Heart left ventricle (tissue), 16 donors: ENCODE measurements around the gene PRKAG2. TPM values are rescaled to one million over a fixed set of nuclear protein-coding genes. Genes with fewer than 3 reads are reported as not detected.

Experiments
- ATAC-seq, 4 donors: fragments of 200-7000 bp; cut with Tn5 transposase; one replicate each; pipeline ENCODE4 v1.9.1; 2020 to 2022; ENCODE audit warnings: moderate library complexity in 4 of 4, mild to moderate bottlenecking in 3 of 4, moderate number of reproducible peaks in 1 of 4
- DNase-seq, 5 donors: peaks; one replicate each; pipeline ENCODE4 v3.0.0-alpha.2; 2020
- H3K27ac ChIP-seq, 12 donors: fragments of 200-600 bp; sonication (generic) in 4 of 12; one replicate each; pipeline versions ENCODE4 v1.5.0 to v1.8.0; 2016 to 2022; ENCODE audit warnings: mild to moderate bottlenecking in 2 of 12
- H3K27me3 ChIP-seq, 9 donors: fragments of 200-600 bp; sonication (generic) in 2 of 9; one replicate each; pipeline versions ENCODE4 v1.5.1 to v1.8.0; 2016 to 2022; ENCODE audit warnings: mild to moderate bottlenecking in 3 of 9
- H3K36me3 ChIP-seq, 9 donors: fragments of 200-600 bp; sonication (generic) in 2 of 9; one replicate each; pipeline versions ENCODE4 v1.5.0 to v1.8.0; 2018 to 2022; ENCODE audit warnings: mild to moderate bottlenecking in 2 of 9
- H3K4me1 ChIP-seq, 12 donors: fragments of 200-600 bp; sonication (generic) in 4 of 12; one replicate each; pipeline versions ENCODE4 v1.5.0 to v1.8.0; 2016 to 2022; ENCODE audit warnings: mild to moderate bottlenecking in 3 of 12
- H3K4me3 ChIP-seq, 12 donors: fragments of 200-600 bp; sonication (generic) in 4 of 12; one replicate each; pipeline versions ENCODE4 v1.5.0 to v1.8.0; 2017 to 2022; ENCODE audit warnings: mild to moderate bottlenecking in 9 of 12, moderate library complexity in 4 of 12
- H3K9me3 ChIP-seq, 12 donors: fragments of 200-600 bp; sonication (generic) in 4 of 12; one replicate each; pipeline versions ENCODE4 v1.5.0 to v1.8.0; 2016 to 2022; ENCODE audit warnings: mild to moderate bottlenecking in 1 of 12
- POLR2A ChIP-seq, 2 donors: fragments of 450-650 bp; IDR thresholded peaks; one replicate each; pipeline ENCODE4 v1.6.1; 2017; ENCODE audit warnings: antibody characterized with exemption in 2 of 2, mild to moderate bottlenecking in 2 of 2, moderate library complexity in 2 of 2
- WGBS, 4 donors: extraction: QIAGEN DNeasy Blood & Tissue Kit in 2 of 4; methylation state at CpG; one replicate each; pipeline versions ENCODE4 v1.1.5 to v1.1.7; 2013 to 2018; 5-methylcytosine and 5-hydroxymethylcytosine counted together
- intact Hi-C, 10 donors: fragments of 100-400 bp; cut with DNase I; formaldehyde crosslinking; loops; one replicate each; pipeline versions ENCODE4 v1.11.1 to v1.14.2; 2022
- polyA plus RNA-seq, 2 donors: library from polyadenylated mRNA; stranded (reverse); fragments of 200-250 nt; gene quantifications; one replicate each; pipeline ENCODE4 v1.2.3, GENCODE V29; 2013
- total RNA-seq, 9 donors: library from RNA; depleted of rRNA in 2 of 9; stranded (reverse); fragments of >200 nt in 2 of 9; fragmentation: NEBNext Ultra II Directional in 3 of 9; extraction: Animal tissue kit (Norgen Biotek cat#: 25700) in 3 of 9; gene quantifications; one replicate each; pipeline versions ENCODE4 v1.1.0 to v1.2.4, GENCODE V29; 2016 to 2023
- TF ChIP-seq, protein P1 (sequence below), 12 donors: fragments of 200-600 bp; sonication (generic) in 4 of 12; IDR thresholded peaks; one replicate each; pipeline versions ENCODE4 v1.5.0 to v1.8.0; 2018 to 2022; ENCODE audit warnings: antibody characterized with exemption in 12 of 12, mild to moderate bottlenecking in 5 of 12
- donor health status: ischemic (EF 13 %, LVEDD 7.1; RV severe dilation, severe dysfunction).
- donor health status: healthy with polysubstance abuse.
- donor health status: DM: no; HTN: yes; CAD: no.
- donor health status: DM: no; HTN: no; CAD: no.
- donor health status: ischemic (EF 25% LVEDD 6.9; RV normal size, moderate dysfunction).
- donor health status: ischemic (EF 25% LVEDD 5.7; RV mildly dilated, moderate dysfunction).
- donor health status: healthy.
- donor health status: DM: yes; HTN: yes; CAD: no.
- donor health status: ischemic (EF 35%, LVEDD 5.7; RV mildly dilated, moderate dysfunction).
- donor health status: nonischemic (EF 11% LVEDD 7.7; RV severe dilation, severe dysfunction).
- donor health status: DM: yes; HTN: yes; CAD: no.
- donor health status: PGD.
- donor health status: ischemic (EF 29% LVEDD 5.4; RV normal size, mild dysfunction).
- donor health status: nonischemic (EF 23%, LVEDD 6.1; RV moderate dilation, normal function).

Gene PRKAG2
- total and polyA plus RNA-seq, 11 donors: 50.2 to 179 (median 108) TPM

DNA sequence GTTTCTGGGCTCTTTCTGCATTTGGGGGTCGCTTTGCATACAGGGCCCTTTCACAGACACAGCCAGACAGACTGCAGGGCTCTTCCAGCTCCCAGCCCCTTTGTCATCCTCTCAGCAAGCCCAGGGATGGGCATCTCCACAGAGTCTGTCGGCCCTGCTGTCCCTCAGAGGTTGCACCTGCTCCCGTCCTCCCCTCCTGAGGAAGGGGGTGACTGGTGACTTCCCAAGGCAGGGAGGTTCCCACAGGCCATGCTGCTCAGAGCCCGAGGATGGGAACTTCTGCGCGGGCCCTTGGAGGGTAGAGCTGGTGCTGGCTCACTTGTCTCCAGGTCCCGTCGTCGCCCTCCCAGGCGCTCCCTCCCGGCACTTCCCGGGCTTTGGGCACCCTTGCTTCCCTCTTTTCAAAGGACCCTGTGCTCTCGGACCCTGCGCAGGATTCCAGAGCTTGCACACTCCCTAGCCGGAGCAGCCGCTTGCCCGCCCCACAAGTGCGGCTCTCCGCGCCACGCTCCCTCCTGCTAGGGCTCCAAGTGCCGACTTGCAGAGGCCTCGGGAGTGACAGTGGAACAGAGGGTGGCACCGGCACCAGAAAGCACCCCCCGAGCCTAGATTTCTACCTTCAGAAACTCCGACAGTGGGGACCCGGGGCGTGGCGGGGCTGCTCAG, 152.5 kb downstream of the PRKAG2 start:
- Histone ChIP-seq H3K27ac (peak overlapping the region in 8 of 12 donors; percentile 18 to 97 (median 67)), H3K36me3 (no peaks in the 10 kb centered on the region), H3K4me1 (peaks cover 0 to 83% (median 41%) of the 10 kb centered on the region in 12 donors), H3K27me3 (no peaks in the 10 kb centered on the region), H3K4me3 (no peak overlapping the region), H3K9me3 (no peaks in the 10 kb centered on the region)
- intact Hi-C loops: no loop called here
- peak in 1 of 5 donors; percentile 47 for DNase-seq
- WGBS, 4 donors: 88 to 95% (median 93%) methylated on average over 26 to 29 of the region's 29 CpGs
- no peak for TF ChIP-seq POLR2A (IDR thresholded peaks at IDR 0.05)
- TF ChIP-seq, protein P1, sequence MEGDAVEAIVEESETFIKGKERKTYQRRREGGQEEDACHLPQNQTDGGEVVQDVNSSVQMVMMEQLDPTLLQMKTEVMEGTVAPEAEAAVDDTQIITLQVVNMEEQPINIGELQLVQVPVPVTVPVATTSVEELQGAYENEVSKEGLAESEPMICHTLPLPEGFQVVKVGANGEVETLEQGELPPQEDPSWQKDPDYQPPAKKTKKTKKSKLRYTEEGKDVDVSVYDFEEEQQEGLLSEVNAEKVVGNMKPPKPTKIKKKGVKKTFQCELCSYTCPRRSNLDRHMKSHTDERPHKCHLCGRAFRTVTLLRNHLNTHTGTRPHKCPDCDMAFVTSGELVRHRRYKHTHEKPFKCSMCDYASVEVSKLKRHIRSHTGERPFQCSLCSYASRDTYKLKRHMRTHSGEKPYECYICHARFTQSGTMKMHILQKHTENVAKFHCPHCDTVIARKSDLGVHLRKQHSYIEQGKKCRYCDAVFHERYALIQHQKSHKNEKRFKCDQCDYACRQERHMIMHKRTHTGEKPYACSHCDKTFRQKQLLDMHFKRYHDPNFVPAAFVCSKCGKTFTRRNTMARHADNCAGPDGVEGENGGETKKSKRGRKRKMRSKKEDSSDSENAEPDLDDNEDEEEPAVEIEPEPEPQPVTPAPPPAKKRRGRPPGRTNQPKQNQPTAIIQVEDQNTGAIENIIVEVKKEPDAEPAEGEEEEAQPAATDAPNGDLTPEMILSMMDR (IDR thresholded peaks at IDR 0.05): no peak
- no peak for ATAC-seq

DNA sequence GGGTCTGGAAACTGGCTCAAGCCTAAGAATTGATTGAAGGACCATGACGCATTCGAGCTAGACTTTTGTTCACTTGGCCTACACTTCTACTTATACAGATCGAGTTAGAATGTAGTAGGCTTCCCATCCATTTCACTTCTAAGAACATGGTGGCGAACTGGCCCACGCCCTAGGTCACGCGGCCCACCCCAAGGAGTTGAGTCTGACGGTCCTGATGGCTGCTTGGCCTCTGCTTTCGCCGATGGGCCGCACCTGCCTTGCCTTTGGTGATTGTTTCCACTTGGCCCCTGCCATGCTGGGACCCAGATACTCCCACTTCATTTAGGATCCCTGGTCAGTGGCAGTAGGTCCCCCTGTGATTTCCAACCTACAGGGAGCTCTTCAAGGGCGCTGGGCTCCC, 153.6 kb downstream of the PRKAG2 start:
- Histone ChIP-seq H3K9me3 (no peaks in the 10 kb centered on the region), H3K27me3 (no peaks in the 10 kb centered on the region), H3K27ac (peak overlapping the region in 11 of 12 donors; percentile 64 to 97 (median 87)), H3K36me3 (no peaks in the 10 kb centered on the region), H3K4me3 (no peak overlapping the region), H3K4me1 (peaks cover 0 to 83% (median 38%) of the 10 kb centered on the region in 12 donors)
- ATAC-seq (no peak), DNase-seq (no peak)
- WGBS, 4 donors: 91 to 96% (median 94%) methylated on average over 12 of the region's 12 CpGs
- intact Hi-C loops: no loop called here
- no peak for TF ChIP-seq POLR2A (IDR thresholded peaks at IDR 0.05)
- TF ChIP-seq, protein P1 (IDR thresholded peaks at IDR 0.05): no peak

DNA sequence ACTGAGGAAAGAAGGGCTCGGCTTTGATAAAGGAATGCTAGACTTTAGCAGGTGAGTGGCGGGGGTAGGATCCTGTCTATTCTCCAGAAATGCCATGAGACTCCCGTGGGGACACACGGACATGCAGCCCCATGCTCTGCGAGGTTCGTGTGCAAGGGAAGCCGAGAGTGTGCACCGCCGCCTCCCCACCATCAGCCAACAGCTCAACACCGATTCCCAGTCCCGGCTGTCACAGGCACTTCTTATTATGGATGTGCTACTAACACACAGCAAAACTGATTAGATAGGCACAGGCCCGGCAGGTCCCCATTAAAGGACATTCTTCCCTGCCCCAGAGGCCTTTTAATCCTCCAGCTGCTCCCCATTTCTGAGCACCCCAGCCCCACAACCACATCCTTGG, 154.4 kb downstream of the PRKAG2 start:
- Histone ChIP-seq H3K27me3 (no peaks in the 10 kb centered on the region), H3K4me3 (no peak overlapping the region), H3K36me3 (no peaks in the 10 kb centered on the region), H3K4me1 (peaks cover 0 to 78% (median 31%) of the 10 kb centered on the region in 12 donors), H3K27ac (peak overlapping the region; percentile 64 to 97 (median 86)), H3K9me3 (no peaks in the 10 kb centered on the region)
- DNase-seq: peak in 4 of 5 donors; percentile 47 to 78 (median 66)
- WGBS, 4 donors: 45 to 51% (median 49%) methylated on average over 11 to 12 of the region's 12 CpGs
- peak; percentile 56 to 74 (median 67) for ATAC-seq
- intact Hi-C loops: no loop called here
- no peak for TF ChIP-seq POLR2A (IDR thresholded peaks at IDR 0.05)
- TF ChIP-seq, protein P1 (IDR thresholded peaks at IDR 0.05): no peak

DNA sequence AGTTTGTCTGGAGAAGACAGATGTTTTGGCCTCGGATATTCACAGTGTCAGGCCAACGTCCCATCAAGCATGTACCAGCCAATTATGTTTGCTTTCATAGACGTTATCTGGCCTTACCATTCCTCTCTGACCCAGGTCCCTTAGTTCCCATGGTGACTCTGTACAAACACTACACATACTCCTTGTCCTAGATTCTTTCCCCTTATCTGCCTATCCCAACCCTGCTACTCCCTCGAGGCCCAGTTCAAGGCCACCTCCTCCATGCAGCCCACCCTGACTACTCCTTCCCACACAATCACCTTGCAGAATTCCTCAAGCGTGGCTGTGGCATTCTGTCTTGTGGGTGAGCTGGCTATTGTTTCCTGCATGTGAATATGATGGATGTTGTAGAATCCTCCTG, 155.2 kb downstream of the PRKAG2 start:
- TF ChIP-seq, protein P1 (IDR thresholded peaks at IDR 0.05): no peak
- TF ChIP-seq POLR2A (IDR thresholded peaks at IDR 0.05): no peak
- ATAC-seq (peak; percentile 16 to 63 (median 56)), DNase-seq (no peak)
- Histone ChIP-seq H3K4me1 (peaks cover 0 to 77% (median 23%) of the 10 kb centered on the region in 12 donors), H3K27ac (peak overlapping the region; percentile 53 to 97 (median 86)), H3K4me3 (no peak overlapping the region), H3K36me3 (no peaks in the 10 kb centered on the region), H3K9me3 (no peaks in the 10 kb centered on the region), H3K27me3 (no peaks in the 10 kb centered on the region)
- intact Hi-C loops: no loop called here
- 33 to 42% (median 39%) methylated on average over 5 of the region's 5 CpGs for WGBS, 4 donors
